Endothelial cell of umbilical vein (primary cell): Measurements from ENCODE around the gene PPP1R15B. TPM values are rescaled to one million over a fixed set of nuclear protein-coding genes. Genes with fewer than 3 reads are reported as not detected.
A peak's percentile ranks its signal among the peaks of the same experiment; 100 is the strongest.

ENCODE experiments used
- BruUV-seq: library from RNA; stranded (reverse); fragments of 400-500 nt; replicated peaks from 2 replicates; lab custom pipeline; 2021; lab: Mats Ljungman, UMichigan
- CTCF ChIA-PET: fragments of 300-600, 350-600 bp; sonication (Branson Sonifier 250); formaldehyde crosslinking; loops from one replicate; lab custom pipeline; 2021; ENCODE audit warnings: antibody characterized with exemption, inconsistent platforms; lab: Charles Lee
- POLR2A ChIA-PET: fragments of 300-600, 350-600 bp; sonication (Branson Sonifier 250); formaldehyde crosslinking; loops from one replicate; lab custom pipeline; 2021; ENCODE audit warnings: antibody characterized with exemption, inconsistent platforms; lab: Charles Lee
- DNase-seq: peaks from one replicate; pipeline ENCODE4 v3.0.0-alpha.2; 2011; ENCODE audit warnings: low read depth, low spot score
- FAIRE-seq: peaks from 2 replicates; lab custom pipeline; 2011; peaks lifted over from hg19 to GRCh38; lab: Jason Lieb, UNC
- H2AFZ ChIP-seq: 2 replicates; pipeline ENCODE4 v1.6.0; 2012; ENCODE audit warnings: low read depth, low read length, control low read depth, inconsistent platforms
- H3K27ac ChIP-seq: 2 replicates; pipeline ENCODE4 v1.5.1; 2011; ENCODE audit warnings: low read depth, mild to moderate bottlenecking, control low read depth, low read length, moderate library complexity; ENCODE audit not compliant: insufficient read depth
- H3K27me3 ChIP-seq, 2 experiments: 2 replicates each; pipeline versions ENCODE4 v1.6.0 to v1.6.1; 2011; ENCODE audit warnings: low read length in 2 of 2, mixed read lengths in 1 of 2; ENCODE audit not compliant: control insufficient read depth in 2 of 2, insufficient read depth in 2 of 2
- H3K36me3 ChIP-seq, 2 experiments: 2 replicates in 1 of 2; 3 replicates in 1 of 2; pipeline ENCODE4 v1.5.1; 2011; ENCODE audit warnings: low read length in 2 of 2, mild to moderate bottlenecking in 1 of 2, moderate library complexity in 1 of 2; ENCODE audit not compliant: control insufficient read depth in 2 of 2, insufficient read depth in 2 of 2; ENCODE audit errors: extremely low read depth in 1 of 2
- H3K4me1 ChIP-seq: 3 replicates; pipeline ENCODE4 v1.5.1; 2011; ENCODE audit warnings: mild to moderate bottlenecking, low read length; ENCODE audit not compliant: control insufficient read depth, insufficient read depth; ENCODE audit errors: extremely low read depth
- H3K4me2 ChIP-seq: 2 replicates; pipeline ENCODE4 v1.6.1; 2011; ENCODE audit warnings: low read length, control low read depth, mixed read lengths; ENCODE audit not compliant: insufficient read depth
- H3K4me3 ChIP-seq, 3 experiments: fragments of 200-600 bp in 1 of 3; sonication (generic), shearing (Covaris generic) in 1 of 3; replicated peaks in 1 of 3; 2 replicates each; pipeline ENCODE4 v1.5.1; 2011 to 2016; ENCODE audit warnings: control low read depth in 3 of 3, low read length in 3 of 3, mild to moderate bottlenecking in 2 of 3, inconsistent platforms in 1 of 3, low read depth in 1 of 3, moderate library complexity in 1 of 3; ENCODE audit not compliant: insufficient read depth in 1 of 3
- H3K79me2 ChIP-seq: 2 replicates; pipeline ENCODE4 v1.6.0; 2012; ENCODE audit warnings: low read length, inconsistent platforms; ENCODE audit not compliant: control insufficient read depth, insufficient read depth
- H3K9ac ChIP-seq: replicated peaks from 2 replicates; pipeline ENCODE3; 2011; ENCODE audit warnings: low read length, control low read depth; ENCODE audit not compliant: insufficient read depth; ENCODE audit errors: extremely low read depth
- H3K9me1 ChIP-seq: replicated peaks from 3 replicates; pipeline ENCODE4 v1.6.0; 2011; ENCODE audit warnings: mild to moderate bottlenecking, low read length; ENCODE audit not compliant: control insufficient read depth, insufficient read depth; ENCODE audit errors: extremely low read depth
- H3K9me3 ChIP-seq: replicated peaks from 2 replicates; pipeline ENCODE4 v1.5.1; 2012; ENCODE audit warnings: low read length, inconsistent platforms; ENCODE audit not compliant: control insufficient read depth, insufficient read depth
- H4K20me1 ChIP-seq: replicated peaks from 2 replicates; pipeline ENCODE3; 2011; ENCODE audit warnings: mild to moderate bottlenecking, low read length; ENCODE audit not compliant: control insufficient read depth, insufficient read depth; ENCODE audit errors: extremely low read depth
- EZH2 ChIP-seq: IDR thresholded peaks from 2 replicates; pipeline ENCODE4 v1.6.1; 2012; ENCODE audit warnings: borderline replicate concordance, low read depth, mild to moderate bottlenecking, moderate library complexity, low read length, inconsistent platforms; ENCODE audit not compliant: severe bottlenecking
- FOS ChIP-seq: IDR thresholded peaks from 2 replicates; pipeline ENCODE4 v1.6.1; 2011; ENCODE audit warnings: mild to moderate bottlenecking, low read length, moderate library complexity, borderline replicate concordance; ENCODE audit not compliant: insufficient read depth
- GATA2 ChIP-seq: IDR thresholded peaks from 2 replicates; pipeline ENCODE4 v1.7.0; 2011; ENCODE audit warnings: low read depth, mild to moderate bottlenecking, moderate library complexity, mixed read lengths, low read length; ENCODE audit not compliant: insufficient read length, insufficient read depth
- JUN ChIP-seq: IDR thresholded peaks from 2 replicates; pipeline ENCODE4 v1.6.1; 2011; ENCODE audit warnings: borderline replicate concordance, low read depth; ENCODE audit not compliant: insufficient read length, insufficient read depth
- MYC ChIP-seq: IDR thresholded peaks from one replicate; pipeline ENCODE4 v1.6.1; 2011; ENCODE audit warnings: mild to moderate bottlenecking, low read depth, low read length
- POLR2A ChIP-seq: IDR thresholded peaks from 2 replicates; pipeline ENCODE4 v1.6.1; 2012; ENCODE audit warnings: low read depth, mild to moderate bottlenecking, control low read depth, low read length
- POLR2AphosphoS5 ChIP-seq: IDR thresholded peaks from 2 replicates; pipeline ENCODE4 v1.6.1; 2012; ENCODE audit warnings: low read depth, mild to moderate bottlenecking, control low read depth, low read length, moderate library complexity; ENCODE audit not compliant: insufficient read depth
- dilution Hi-C: fragments of 300-500 bp; cut with MboI; formaldehyde crosslinking; loops from one replicate; pipeline ENCODE4 v1.15.0; 2019; ENCODE audit warnings: low sequenced_read_pairs; ENCODE audit not compliant: extremely low pct_ligation_motif_present
- intact Hi-C: fragments of 100-400 bp; cut with micrococcal nuclease; formaldehyde crosslinking; loops from one replicate; pipeline ENCODE4 v1.10.0; 2022
- polyA plus RNA-seq, 4 experiments: library from polyadenylated mRNA; depleted of rRNA in 3 of 4; stranded (reverse) in 3 of 4; unstranded in 1 of 4; fragments of >200 nt; gene quantifications; 2 replicates each; pipeline versions ENCODE4 v1.2.1 to v1.2.3, GENCODE V29; 2011 to 2012; ENCODE audit warnings: missing spikeins in 1 of 4
- total RNA-seq: library from RNA; stranded (reverse); gene quantifications from 2 replicates; pipeline ENCODE4 v1.2.3, GENCODE V29; 2021
- TF ChIP-seq, protein P1 (sequence below): IDR thresholded peaks from 2 replicates; pipeline ENCODE4 v1.6.1; 2011; ENCODE audit not compliant: insufficient read depth, insufficient read length
- TF ChIP-seq, protein P2 (sequence below), 2 donors: IDR thresholded peaks; 1 replicate in 1 of 2; 2 replicates in 1 of 2; pipeline ENCODE4 v1.5.1; 2011; ENCODE audit warnings: low read length in 2 of 2, mild to moderate bottlenecking in 2 of 2, moderate library complexity in 2 of 2, control low read depth in 1 of 2, inconsistent platforms in 1 of 2, low read depth in 1 of 2; ENCODE audit not compliant: insufficient read depth in 1 of 2; ENCODE audit errors: extremely low read depth in 1 of 2

PPP1R15B gene
- total and polyA plus RNA-seq, 2 donors (not counting 3 experiments of a cell fraction or from before 2014, with no cell fraction given): 16.8 to 39.8 TPM

DNA sequence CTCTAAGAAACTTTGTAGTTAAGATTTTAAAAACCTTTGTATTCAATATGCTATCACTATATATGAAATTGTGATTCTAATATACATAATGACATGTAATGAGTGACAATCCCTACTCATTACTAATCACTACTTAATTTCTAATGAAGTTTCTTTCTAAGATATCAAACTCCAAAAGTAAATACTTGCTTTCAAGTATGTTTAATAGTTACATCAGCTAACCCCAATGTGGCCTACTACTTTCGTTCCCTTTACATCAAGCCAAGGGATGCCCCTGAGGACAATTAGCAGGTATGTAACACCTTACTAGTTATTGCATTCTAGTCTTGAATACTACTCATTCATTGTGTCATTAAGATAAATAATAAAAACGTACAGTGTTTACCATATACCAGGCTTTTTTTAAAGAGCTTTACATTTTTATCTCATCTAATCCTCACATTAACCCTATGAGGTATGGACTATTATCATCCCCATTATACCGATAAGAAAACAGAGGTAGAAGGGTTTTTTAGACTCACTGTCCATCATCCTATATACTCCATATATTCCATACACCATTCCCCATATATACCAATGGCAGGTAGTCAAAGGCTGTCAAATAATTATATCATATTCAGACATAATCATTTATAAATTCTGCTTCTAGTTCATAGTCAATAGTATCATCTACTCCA, 4.2 kb downstream of the PPP1R15B start:
- no peak for FAIRE-seq
- no peaks in the 10 kb centered on the region for H3K9me3 ChIP-seq
- dilution Hi-C loops: no loop called here
- peak overlapping the region; percentile 85 for H3K9ac ChIP-seq
- ChIA-PET CTCF (interaction anchor here (0.8 to 4.7 kb wide), 13 partner anchors 9 to 200 kb away, joined by 3 to 77 read pairs (median 6); partner anchors contain the start of gene GOLT1A), POLR2A (interaction anchor here (0.6 kb wide), 1 partner anchor 271 kb away, joined by 4 read pairs; no protein-coding TSS in a partner anchor)
- peaks cover 84% of the 10 kb centered on the region for H3K79me2 ChIP-seq
- peaks cover 8 to 16% of the 10 kb centered on the region in 2 experiments for H3K36me3 ChIP-seq
- H3K9me1 ChIP-seq: no peaks in the 10 kb centered on the region
- H3K27ac ChIP-seq: no peak overlapping the region
- no peaks in the 10 kb centered on the region for H3K27me3 ChIP-seq
- H3K4me3 ChIP-seq: peak overlapping the region; percentile 49 to 94 (median 78)
- no peak for DNase-seq
- peak overlapping the region; percentile 89 for H3K4me2 ChIP-seq
- no peak for TF ChIP-seq POLR2A
- TF ChIP-seq, protein P1, sequence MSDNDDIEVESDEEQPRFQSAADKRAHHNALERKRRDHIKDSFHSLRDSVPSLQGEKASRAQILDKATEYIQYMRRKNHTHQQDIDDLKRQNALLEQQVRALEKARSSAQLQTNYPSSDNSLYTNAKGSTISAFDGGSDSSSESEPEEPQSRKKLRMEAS: no peak
- TF ChIP-seq MYC: no peak
- no peak for TF ChIP-seq GATA2
- TF ChIP-seq EZH2: no peak
- peaks cover 22% of the 10 kb centered on the region for H3K4me1 ChIP-seq
- intact Hi-C loops: no loop called here
- H2AFZ ChIP-seq: no peak overlapping the region
- peaks cover 40% of the 10 kb centered on the region for H4K20me1 ChIP-seq
- no TSS peak for BruUV-seq

GRCh38 chr1:204406621-204407020, 5.0 kb downstream of the PPP1R15B start:
- Histone ChIP-seq H3K9me3 (no peaks in the 10 kb centered on the region), H3K4me1 (peaks cover 19% of the 10 kb centered on the region), H4K20me1 (peaks cover 40% of the 10 kb centered on the region), H3K9ac (peak overlapping the region; percentile 85), H3K36me3 (peaks cover 8 to 16% of the 10 kb centered on the region in 2 experiments), H3K27me3 (no peaks in the 10 kb centered on the region), H3K79me2 (peaks cover 86% of the 10 kb centered on the region), H3K27ac (no peak overlapping the region), H3K4me2 (peak overlapping the region; percentile 89), H3K9me1 (no peaks in the 10 kb centered on the region), H3K4me3 (peak overlapping the region; percentile 24 to 94 (median 49)), H2AFZ (no peak overlapping the region)
- ChIA-PET CTCF (interaction anchor here (1.2 to 4.7 kb wide), 7 partner anchors 8 to 148 kb away, joined by 4 to 77 read pairs (median 6); no protein-coding TSS in a partner anchor), POLR2A (no interaction called here)
- DNase-seq (no peak), FAIRE-seq (no peak)
- intact Hi-C loops: no loop called here
- no TSS peak for BruUV-seq
- dilution Hi-C loops: no loop called here
- TF ChIP-seq POLR2A: no peak
- no peak for TF ChIP-seq POLR2AphosphoS5
- no peak for TF ChIP-seq GATA2
- no peak for TF ChIP-seq FOS
- no peak for TF ChIP-seq MYC
- TF ChIP-seq, protein P2, sequence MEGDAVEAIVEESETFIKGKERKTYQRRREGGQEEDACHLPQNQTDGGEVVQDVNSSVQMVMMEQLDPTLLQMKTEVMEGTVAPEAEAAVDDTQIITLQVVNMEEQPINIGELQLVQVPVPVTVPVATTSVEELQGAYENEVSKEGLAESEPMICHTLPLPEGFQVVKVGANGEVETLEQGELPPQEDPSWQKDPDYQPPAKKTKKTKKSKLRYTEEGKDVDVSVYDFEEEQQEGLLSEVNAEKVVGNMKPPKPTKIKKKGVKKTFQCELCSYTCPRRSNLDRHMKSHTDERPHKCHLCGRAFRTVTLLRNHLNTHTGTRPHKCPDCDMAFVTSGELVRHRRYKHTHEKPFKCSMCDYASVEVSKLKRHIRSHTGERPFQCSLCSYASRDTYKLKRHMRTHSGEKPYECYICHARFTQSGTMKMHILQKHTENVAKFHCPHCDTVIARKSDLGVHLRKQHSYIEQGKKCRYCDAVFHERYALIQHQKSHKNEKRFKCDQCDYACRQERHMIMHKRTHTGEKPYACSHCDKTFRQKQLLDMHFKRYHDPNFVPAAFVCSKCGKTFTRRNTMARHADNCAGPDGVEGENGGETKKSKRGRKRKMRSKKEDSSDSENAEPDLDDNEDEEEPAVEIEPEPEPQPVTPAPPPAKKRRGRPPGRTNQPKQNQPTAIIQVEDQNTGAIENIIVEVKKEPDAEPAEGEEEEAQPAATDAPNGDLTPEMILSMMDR (IDR thresholded peaks at IDR 0.05; ENCODE audit: extremely low read depth in 1 of 2, insufficient read depth in 1 of 2, low read depth in 1 of 2, low read length in 2 of 2): no peak
- TF ChIP-seq, protein P1: no peak
- TF ChIP-seq EZH2: no peak
- no peak for TF ChIP-seq JUN
